ENCODE data around the gene SULT1A1. TPM values are rescaled to one million over a fixed set of nuclear protein-coding genes. Genes with fewer than 3 reads are reported as not detected.

SULT1A1 gene
- total and polyA plus RNA-seq, 2 of the 13 experiments (the other 11 are each of a cell fraction or from before 2014, with no cell fraction given): 114 to 147 TPM

DNA sequence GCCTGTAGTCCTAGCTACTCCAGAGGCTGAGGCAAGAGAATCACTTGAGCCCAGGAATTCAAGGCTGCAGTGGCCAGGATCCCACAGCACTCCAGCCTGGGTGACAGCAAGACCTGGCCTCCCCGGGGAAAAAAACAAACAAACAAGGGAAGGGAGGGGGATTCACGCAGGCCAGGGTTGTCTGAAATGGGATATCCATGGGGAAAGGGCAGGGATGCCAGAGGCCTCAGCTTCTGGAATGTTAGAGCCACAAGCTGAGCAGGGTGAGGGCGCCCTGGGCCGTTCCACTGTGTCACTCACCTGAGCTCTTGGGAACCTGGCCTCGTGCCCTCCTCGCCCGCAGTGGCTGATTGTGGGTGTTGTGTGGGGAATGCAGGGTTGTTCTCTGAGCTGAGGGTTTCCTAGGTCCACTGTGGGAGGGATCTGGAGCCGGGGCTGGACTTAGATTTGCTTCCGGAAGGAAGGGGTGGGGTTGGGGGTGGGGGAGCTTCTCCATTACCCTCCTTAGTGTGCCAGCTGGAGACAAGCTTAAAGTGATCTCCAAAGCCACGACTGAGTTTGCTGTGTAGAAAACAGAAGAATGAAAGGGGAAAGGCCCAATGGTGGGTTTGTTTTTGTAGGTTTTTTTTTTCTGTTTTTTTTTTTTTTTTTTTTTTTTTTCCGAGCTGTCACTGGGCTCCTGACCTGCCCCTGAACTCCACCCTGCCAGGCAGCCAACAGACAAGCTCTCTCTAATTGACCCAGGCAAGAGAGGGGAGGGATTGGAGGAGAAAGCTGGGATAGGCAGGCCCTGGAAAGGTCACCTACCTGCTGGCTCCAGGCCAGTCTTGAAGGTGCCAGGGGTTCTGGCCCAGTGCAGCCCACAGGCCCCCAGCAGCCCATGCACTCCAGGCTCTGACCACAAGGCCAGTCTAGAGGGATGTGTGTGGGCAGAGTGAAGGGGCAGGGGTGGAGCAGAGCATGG lies at the start of gene SULT1A1 (continued):
- TF ChIP-seq ZNF224 (CRISPR knock-in tag; IDR thresholded peaks at IDR 0.05) (0 out of 2 replicates have a peak, but pooled peaks have one; percentile 19), ZNF83 (CRISPR knock-in tag; IDR thresholded peaks at IDR 0.05; ENCODE audit: borderline replicate concordance) (peak; percentile 57; the same call in 1 of the 2 replicates), ZNF496 (CRISPR knock-in tag; IDR thresholded peaks at IDR 0.05; ENCODE audit: insufficient replicate concordance) (no peak), SATB2 (CRISPR knock-in tag; IDR thresholded peaks at IDR 0.05) (no peak), HMGA1 (CRISPR knock-in tag; conservative IDR thresholded peaks at IDR 0.05) (no peak), CHCHD3 (CRISPR knock-in tag; IDR thresholded peaks at IDR 0.05) (0 out of 2 replicates have a peak, but pooled peaks have one; percentile 19), EED (CRISPR knock-in tag; IDR thresholded peaks at IDR 0.05) (0 out of 2 replicates have a peak, but pooled peaks have one; percentile 5), ETV5 (CRISPR knock-in tag; IDR thresholded peaks at IDR 0.05; ENCODE audit: borderline replicate concordance) (peak; percentile 68), CBX2 (IDR thresholded peaks at IDR 0.05; ENCODE audit: low read depth, low read length) (no peak), CBX2 (CRISPR knock-in tag; IDR thresholded peaks at IDR 0.05; ENCODE audit: low read depth) (no peak), TCF12 (IDR thresholded peaks at IDR 0.05) (no peak), TCF12 (CRISPR knock-in tag; IDR thresholded peaks at IDR 0.05) (no peak), PRMT3 (CRISPR knock-in tag; IDR thresholded peaks at IDR 0.05; ENCODE audit: borderline replicate concordance, low read depth) (no peak), NPAS2 (CRISPR knock-in tag; IDR thresholded peaks at IDR 0.05; ENCODE audit: borderline replicate concordance) (no peak), ZFP1 (CRISPR knock-in tag; IDR thresholded peaks at IDR 0.05) (0 out of 2 replicates have a peak, but pooled peaks have one; percentile 17), ZNF230 (CRISPR knock-in tag; IDR thresholded peaks at IDR 0.05) (peak; percentile 22; the same call in 1 of the 2 replicates), KDM5B (CRISPR knock-in tag; IDR thresholded peaks at IDR 0.05; ENCODE audit: borderline replicate concordance) (peak; percentile 81; the same call in 1 of the 2 replicates), ZNF598 (CRISPR knock-in tag; IDR thresholded peaks at IDR 0.05; ENCODE audit: borderline replicate concordance) (peak; percentile 82; the same call in 1 of the 2 replicates)
- TF ChIP-seq, protein P1, sequence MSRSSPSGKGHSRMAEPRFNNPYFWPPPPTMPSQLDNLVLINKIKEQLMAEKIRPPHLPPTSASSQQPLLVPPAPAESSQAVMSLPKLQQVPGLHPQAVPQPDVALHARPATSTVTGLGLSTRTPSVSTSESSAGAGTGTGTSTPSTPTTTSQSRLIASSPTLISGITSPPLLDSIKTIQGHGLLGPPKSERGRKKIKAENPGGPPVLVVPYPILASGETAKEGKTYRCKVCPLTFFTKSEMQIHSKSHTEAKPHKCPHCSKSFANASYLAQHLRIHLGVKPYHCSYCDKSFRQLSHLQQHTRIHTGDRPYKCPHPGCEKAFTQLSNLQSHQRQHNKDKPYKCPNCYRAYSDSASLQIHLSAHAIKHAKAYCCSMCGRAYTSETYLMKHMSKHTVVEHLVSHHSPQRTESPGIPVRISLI (CRISPR knock-in tag; IDR thresholded peaks at IDR 0.05; ENCODE audit: borderline replicate concordance): peak; percentile 87
- TF ChIP-seq, protein P2, sequence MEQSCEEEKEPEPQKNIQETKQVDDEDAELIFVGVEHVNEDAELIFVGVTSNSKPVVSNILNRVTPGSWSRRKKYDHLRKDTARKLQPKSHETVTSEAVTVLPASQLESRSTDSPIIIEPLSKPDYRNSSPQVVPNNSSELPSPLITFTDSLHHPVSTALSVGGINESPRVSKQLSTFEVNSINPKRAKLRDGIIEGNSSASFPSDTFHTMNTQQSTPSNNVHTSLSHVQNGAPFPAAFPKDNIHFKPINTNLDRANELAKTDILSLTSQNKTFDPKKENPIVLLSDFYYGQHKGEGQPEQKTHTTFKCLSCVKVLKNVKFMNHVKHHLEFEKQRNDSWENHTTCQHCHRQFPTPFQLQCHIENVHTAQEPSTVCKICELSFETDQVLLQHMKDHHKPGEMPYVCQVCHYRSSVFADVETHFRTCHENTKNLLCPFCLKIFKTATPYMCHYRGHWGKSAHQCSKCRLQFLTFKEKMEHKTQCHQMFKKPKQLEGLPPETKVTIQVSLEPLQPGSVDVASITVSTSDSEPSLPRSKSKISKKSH (CRISPR knock-in tag; IDR thresholded peaks at IDR 0.05; ENCODE audit: borderline replicate concordance): peak; percentile 17; the same call in 1 of the 2 replicates
- TF ChIP-seq, protein P3, sequence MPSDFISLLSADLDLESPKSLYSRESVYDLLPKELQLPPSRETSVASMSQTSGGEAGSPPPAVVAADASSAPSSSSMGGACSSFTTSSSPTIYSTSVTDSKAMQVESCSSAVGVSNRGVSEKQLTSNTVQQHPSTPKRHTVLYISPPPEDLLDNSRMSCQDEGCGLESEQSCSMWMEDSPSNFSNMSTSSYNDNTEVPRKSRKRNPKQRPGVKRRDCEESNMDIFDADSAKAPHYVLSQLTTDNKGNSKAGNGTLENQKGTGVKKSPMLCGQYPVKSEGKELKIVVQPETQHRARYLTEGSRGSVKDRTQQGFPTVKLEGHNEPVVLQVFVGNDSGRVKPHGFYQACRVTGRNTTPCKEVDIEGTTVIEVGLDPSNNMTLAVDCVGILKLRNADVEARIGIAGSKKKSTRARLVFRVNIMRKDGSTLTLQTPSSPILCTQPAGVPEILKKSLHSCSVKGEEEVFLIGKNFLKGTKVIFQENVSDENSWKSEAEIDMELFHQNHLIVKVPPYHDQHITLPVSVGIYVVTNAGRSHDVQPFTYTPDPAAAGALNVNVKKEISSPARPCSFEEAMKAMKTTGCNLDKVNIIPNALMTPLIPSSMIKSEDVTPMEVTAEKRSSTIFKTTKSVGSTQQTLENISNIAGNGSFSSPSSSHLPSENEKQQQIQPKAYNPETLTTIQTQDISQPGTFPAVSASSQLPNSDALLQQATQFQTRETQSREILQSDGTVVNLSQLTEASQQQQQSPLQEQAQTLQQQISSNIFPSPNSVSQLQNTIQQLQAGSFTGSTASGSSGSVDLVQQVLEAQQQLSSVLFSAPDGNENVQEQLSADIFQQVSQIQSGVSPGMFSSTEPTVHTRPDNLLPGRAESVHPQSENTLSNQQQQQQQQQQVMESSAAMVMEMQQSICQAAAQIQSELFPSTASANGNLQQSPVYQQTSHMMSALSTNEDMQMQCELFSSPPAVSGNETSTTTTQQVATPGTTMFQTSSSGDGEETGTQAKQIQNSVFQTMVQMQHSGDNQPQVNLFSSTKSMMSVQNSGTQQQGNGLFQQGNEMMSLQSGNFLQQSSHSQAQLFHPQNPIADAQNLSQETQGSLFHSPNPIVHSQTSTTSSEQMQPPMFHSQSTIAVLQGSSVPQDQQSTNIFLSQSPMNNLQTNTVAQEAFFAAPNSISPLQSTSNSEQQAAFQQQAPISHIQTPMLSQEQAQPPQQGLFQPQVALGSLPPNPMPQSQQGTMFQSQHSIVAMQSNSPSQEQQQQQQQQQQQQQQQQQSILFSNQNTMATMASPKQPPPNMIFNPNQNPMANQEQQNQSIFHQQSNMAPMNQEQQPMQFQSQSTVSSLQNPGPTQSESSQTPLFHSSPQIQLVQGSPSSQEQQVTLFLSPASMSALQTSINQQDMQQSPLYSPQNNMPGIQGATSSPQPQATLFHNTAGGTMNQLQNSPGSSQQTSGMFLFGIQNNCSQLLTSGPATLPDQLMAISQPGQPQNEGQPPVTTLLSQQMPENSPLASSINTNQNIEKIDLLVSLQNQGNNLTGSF (CRISPR knock-in tag; IDR thresholded peaks at IDR 0.05): no peak
